Stomach (tissue), 9 donors: ENCODE results near the gene GOLGA6L7. TPM values are rescaled to one million over a fixed set of nuclear protein-coding genes. Genes with fewer than 3 reads are reported as not detected.

Experiments used
- DNase-seq, 2 donors: peaks; one replicate each; pipeline versions ENCODE4 v3.0.0 to v3.0.0-alpha.2; 2013 to 2019
- H3K27ac ChIP-seq, 5 donors: fragments of 200-600 bp in 4 of 5; sonication (generic) in 4 of 5; one replicate each; pipeline ENCODE4 v1.5.1; 2013 to 2019; ENCODE audit warnings: mild to moderate bottlenecking in 1 of 5, moderate library complexity in 1 of 5
- H3K27me3 ChIP-seq, 3 donors: fragments of 200-600 bp; sonication (generic); one replicate each; pipeline ENCODE4 v1.5.1; 2017 to 2019; ENCODE audit warnings: mixed run types in 1 of 3
- H3K36me3 ChIP-seq, 4 donors: fragments of 200-600 bp; sonication (generic); 1 replicate in 3 of 4; 2 replicates in 1 of 4; pipeline ENCODE4 v1.5.1; 2016 to 2019
- H3K4me1 ChIP-seq, 4 donors: fragments of 200-600 bp; sonication (generic); one replicate each; pipeline ENCODE4 v1.5.1; 2016 to 2019
- H3K4me3 ChIP-seq, 4 donors: fragments of 200-600 bp; sonication (generic) in 3 of 4; one replicate each; pipeline ENCODE4 v1.5.1; 2016 to 2019; ENCODE audit warnings: mild to moderate bottlenecking in 1 of 4
- H3K9me3 ChIP-seq, 4 donors: fragments of 200-600 bp; sonication (generic); one replicate each; pipeline ENCODE4 v1.5.1; 2016 to 2019
- CTCF ChIP-seq, 7 experiments: fragments of 450-650 bp in 4 of 7; fragments of 200-600 bp in 3 of 7; sonication (generic) in 3 of 7; IDR thresholded peaks; one replicate each; pipeline ENCODE4 v1.5.1; 2016 to 2019; ENCODE audit warnings: antibody characterized with exemption in 7 of 7, control low read depth in 2 of 7, mild to moderate bottlenecking in 1 of 7
- EP300 ChIP-seq: sonication (generic); formaldehyde crosslinking; IDR thresholded peaks from one replicate; pipeline ENCODE4 v1.6.1; 2017; ENCODE audit warnings: antibody characterized with exemption
- POLR2A ChIP-seq, 4 donors: fragments of 450-650 bp; IDR thresholded peaks; one replicate each; pipeline ENCODE4 v1.6.1; 2016; ENCODE audit warnings: antibody characterized with exemption in 4 of 4, control low read depth in 2 of 4, mild to moderate bottlenecking in 1 of 4, moderate library complexity in 1 of 4
- POLR2AphosphoS5 ChIP-seq, 3 donors: sonication (generic); formaldehyde crosslinking; IDR thresholded peaks; one replicate each; pipeline ENCODE4 v1.6.1; 2016; ENCODE audit warnings: antibody characterized with exemption in 3 of 3
- WGBS, 5 donors: extraction: QIAGEN DNeasy Blood & Tissue Kit in 3 of 5; methylation state at CpG; one replicate each; pipeline versions ENCODE4 v1.1.5 to v1.1.7; 2013 to 2018; 5-methylcytosine and 5-hydroxymethylcytosine counted together
- intact Hi-C: fragments of 100-400 bp; cut with DNase I; formaldehyde crosslinking; loops from one replicate; pipeline ENCODE4 v1.15.1; 2023; ENCODE audit warnings: low total_unique reads
- polyA plus RNA-seq, 3 donors: library from polyadenylated mRNA; stranded (reverse); fragments of 200-250 nt; gene quantifications; one replicate each; pipeline ENCODE4 v1.2.3, GENCODE V29; 2013
- total RNA-seq, 5 donors: library from RNA; depleted of rRNA; stranded (reverse); fragments of >200 nt; gene quantifications; one replicate each; pipeline versions ENCODE4 v1.1.0 to v1.2.3, GENCODE V29; 2014 to 2016
- donor health status: healthy with polysubstance abuse.
- donor health status: Bipolar disorder and iron deficiency.
- donor health status: healthy.

The GOLGA6L7 gene
- total and polyA plus RNA-seq, 8 donors: not detected

- H3K4me1 ChIP-seq: no peaks in the 10 kb centered on the region
- H3K36me3 ChIP-seq: no peaks in the 10 kb centered on the region
- H3K27ac ChIP-seq: no peak overlapping the region
- 81 to 92% (median 89%) methylated on average over 10 to 13 of the region's 13 CpGs for WGBS, 5 donors
- no peaks in the 10 kb centered on the region for H3K9me3 ChIP-seq
- H3K4me3 ChIP-seq: no peak overlapping the region
- TF ChIP-seq POLR2AphosphoS5 (IDR thresholded peaks at IDR 0.05): no peak
- no peak for TF ChIP-seq EP300
- TF ChIP-seq POLR2A (IDR thresholded peaks at IDR 0.05): no peak
- TF ChIP-seq CTCF (IDR thresholded peaks at IDR 0.05): no peak
- intact Hi-C loops: no loop called here
- H3K27me3 ChIP-seq: no peaks in the 10 kb centered on the region
- no peak for DNase-seq
Observed at GRCh38 chr15:28895146-28895545, 46.7 kb upstream of the GOLGA6L7 start.

- Histone ChIP-seq H3K36me3 (no peaks in the 10 kb centered on the region), H3K27ac (no peak overlapping the region), H3K27me3 (no peaks in the 10 kb centered on the region), H3K9me3 (no peaks in the 10 kb centered on the region), H3K4me3 (no peak overlapping the region), H3K4me1 (no peaks in the 10 kb centered on the region)
- TF ChIP-seq CTCF (IDR thresholded peaks at IDR 0.05): no peak
- TF ChIP-seq EP300: no peak
- TF ChIP-seq POLR2A (IDR thresholded peaks at IDR 0.05): no peak
- no peak for TF ChIP-seq POLR2AphosphoS5 (IDR thresholded peaks at IDR 0.05)
- DNase-seq: no peak
- intact Hi-C loops: no loop called here
- 82 to 89% (median 86%) methylated on average over 9 to 13 of the region's 13 CpGs for WGBS, 5 donors
Observed at GRCh38 chr15:28894631-28895030, 46.2 kb upstream of the GOLGA6L7 start.

- intact Hi-C loops: no loop called here
- WGBS, 5 donors: 48 to 68% (median 60%) methylated on average over 7 to 12 of the region's 12 CpGs
- Histone ChIP-seq H3K36me3 (no peaks in the 10 kb centered on the region), H3K27ac (no peak overlapping the region), H3K4me3 (no peak overlapping the region), H3K4me1 (no peaks in the 10 kb centered on the region), H3K27me3 (peaks cover 0 to 11% (median 0%) of the 10 kb centered on the region in 3 donors), H3K9me3 (no peaks in the 10 kb centered on the region)
- TF ChIP-seq POLR2AphosphoS5 (IDR thresholded peaks at IDR 0.05) (no peak), POLR2A (IDR thresholded peaks at IDR 0.05) (no peak), CTCF (IDR thresholded peaks at IDR 0.05) (no peak), EP300 (no peak)
- no peak for DNase-seq
Observed at GRCh38 chr15:28892789-28893610, 44.6 kb upstream of the GOLGA6L7 start.

- WGBS, 5 donors: 81 to 90% (median 86%) methylated on average over 6 of the region's 6 CpGs
- no peak for DNase-seq
- Histone ChIP-seq H3K27me3 (peaks cover 0 to 24% (median 11%) of the 10 kb centered on the region in 3 donors), H3K4me1 (peaks cover 2 to 5% (median 4%) of the 10 kb centered on the region in 4 donors), H3K9me3 (no peaks in the 10 kb centered on the region), H3K4me3 (no peak overlapping the region), H3K36me3 (no peaks in the 10 kb centered on the region), H3K27ac (no peak overlapping the region)
- intact Hi-C loops: no loop called here
- TF ChIP-seq EP300 (no peak), CTCF (IDR thresholded peaks at IDR 0.05) (no peak), POLR2AphosphoS5 (IDR thresholded peaks at IDR 0.05) (no peak), POLR2A (IDR thresholded peaks at IDR 0.05) (no peak)
Observed at GRCh38 chr15:28891588-28891987, 43.1 kb upstream of the GOLGA6L7 start.
